ENCODE measurements around the gene PHACTR4.
"Not testable (repeated sequence)": the region's sequence is repeated elsewhere in the genome, so short reads cannot be mapped to it uniquely, and the experiment has no call there.

Gene PHACTR4

DNA sequence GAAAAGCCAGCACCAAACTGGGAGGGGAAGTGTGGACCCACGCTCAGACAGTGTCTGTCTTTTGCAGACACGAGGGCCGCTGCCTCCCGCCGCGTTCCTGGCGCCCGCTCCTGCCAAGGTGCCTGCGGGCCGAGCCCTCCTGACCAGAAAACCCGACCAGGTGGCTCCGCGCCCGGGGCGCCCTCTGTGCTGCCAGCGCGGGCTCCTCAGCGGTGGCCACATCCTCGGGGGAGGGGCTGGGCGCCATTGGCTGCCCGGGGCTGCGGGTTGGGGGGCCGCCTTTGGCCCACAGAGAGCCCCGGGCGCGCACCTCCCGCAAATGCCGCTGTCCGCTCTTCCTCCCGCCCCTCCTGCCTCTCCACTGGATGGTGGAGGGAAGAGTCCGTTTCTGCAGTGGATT is 160.9 kb downstream of the PHACTR4 start:
- no peak for DNase-seq

- no peak for DNase-seq
Measured at GRCh38 chr1:28534671-28535070, 165.1 kb downstream of the PHACTR4 start.

- DNase-seq: no peak
Measured at GRCh38 chr1:28535180-28535579, 165.6 kb downstream of the PHACTR4 start.

- DNase-seq: no peak
Measured at GRCh38 chr1:28537457-28538199, 168.1 kb downstream of the PHACTR4 start.

GRCh38 chr1:28538286-28538685 is 168.7 kb downstream of the PHACTR4 start:
- no peak for DNase-seq

- DNase-seq: no peak
Measured at GRCh38 chr1:28540651-28541050, 171.1 kb downstream of the PHACTR4 start.

DNA sequence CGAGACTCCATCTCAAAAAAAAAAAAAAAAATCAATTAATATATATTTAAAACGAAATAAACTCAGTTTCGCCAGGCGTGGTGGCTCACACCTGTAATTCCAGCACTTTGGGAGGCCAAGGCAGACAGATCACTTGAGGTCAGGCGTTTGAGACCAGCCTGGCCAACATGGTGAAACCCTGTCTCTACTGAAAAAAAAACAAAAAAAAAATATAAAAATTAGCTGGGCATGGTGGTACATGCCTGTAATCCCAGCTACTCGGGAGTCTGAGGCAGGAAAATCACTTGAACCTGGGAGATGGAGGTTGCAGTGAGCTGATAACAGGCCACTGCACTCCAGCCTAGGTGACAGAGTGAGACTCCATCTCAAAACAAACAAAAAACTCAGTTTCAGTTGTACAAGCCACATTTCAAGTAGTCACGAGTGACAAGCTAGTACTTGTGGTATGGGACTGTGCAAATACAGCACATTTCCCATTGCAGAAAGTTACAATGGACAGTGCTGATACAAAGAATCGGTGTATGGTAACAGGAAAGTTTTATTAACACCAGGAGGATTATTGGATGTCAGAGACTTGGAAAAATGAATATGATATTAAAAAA is 172.0 kb downstream of the PHACTR4 start:
- not testable (repeated sequence) for DNase-seq

- DNase-seq: no peak
Measured at GRCh38 chr1:28545246-28545628, 175.7 kb downstream of the PHACTR4 start.

- DNase-seq: no peak
Measured at GRCh38 chr1:28548318-28548717, 178.8 kb downstream of the PHACTR4 start.
